ENCODE data around the gene KLHL36.

KLHL36 gene

DNA sequence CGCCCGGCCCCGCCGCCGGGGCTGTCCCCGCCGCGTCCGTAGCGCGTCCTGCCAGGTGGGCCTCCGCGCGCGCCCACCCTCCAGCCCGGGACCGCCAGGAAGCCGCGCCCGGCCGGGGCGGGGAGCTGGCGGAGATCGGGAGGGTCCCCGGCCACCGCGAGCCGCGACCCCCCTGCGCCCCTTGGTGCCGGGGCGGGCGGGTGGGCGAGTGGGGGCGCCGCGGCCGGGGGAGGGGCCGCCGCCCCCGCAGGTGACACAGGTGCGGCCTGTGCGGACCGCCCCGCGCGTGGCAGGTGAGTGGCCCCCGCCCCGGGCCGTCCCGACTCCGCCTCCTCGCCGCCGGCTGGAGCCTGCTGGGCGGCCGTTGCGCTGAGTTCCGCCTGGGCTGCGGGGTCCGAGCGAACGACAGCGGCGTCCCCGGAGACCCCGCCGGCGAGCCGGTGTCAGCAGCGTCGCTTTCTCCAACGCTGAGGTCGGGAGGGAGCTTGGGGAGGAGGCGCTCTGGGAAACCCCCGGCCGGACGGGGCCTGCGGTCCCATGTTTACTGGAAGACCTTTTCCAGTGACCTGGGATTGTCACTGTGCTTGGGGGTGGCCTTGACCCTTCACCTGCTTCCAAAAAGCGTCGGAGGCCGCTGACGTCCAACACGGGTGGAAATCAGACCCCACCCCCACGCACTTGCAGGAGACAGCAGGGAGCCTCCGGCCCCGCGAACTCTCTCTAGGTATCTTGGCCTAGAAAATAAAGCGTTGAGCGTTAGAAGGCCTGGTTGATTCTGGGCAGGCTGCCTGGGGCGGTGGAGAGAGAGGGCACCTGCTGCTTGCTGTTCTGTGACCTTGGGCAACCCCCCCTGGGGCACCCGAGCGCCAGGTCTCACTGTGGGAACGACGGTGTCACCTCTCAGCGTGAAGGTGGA, 542 bp downstream of the KLHL36 start:
- in situ Hi-C loops (cut with MboI; ENCODE audit: low sequenced_read_pairs, unreplicated experiment) = loop anchor here (25.0 kb wide), 1 partner anchor 313 kb away; no protein-coding TSS in a partner anchor
- DNase-seq (ENCODE audit: low spot score) = peak; percentile 87
- TF ChIP-seq, protein P1, sequence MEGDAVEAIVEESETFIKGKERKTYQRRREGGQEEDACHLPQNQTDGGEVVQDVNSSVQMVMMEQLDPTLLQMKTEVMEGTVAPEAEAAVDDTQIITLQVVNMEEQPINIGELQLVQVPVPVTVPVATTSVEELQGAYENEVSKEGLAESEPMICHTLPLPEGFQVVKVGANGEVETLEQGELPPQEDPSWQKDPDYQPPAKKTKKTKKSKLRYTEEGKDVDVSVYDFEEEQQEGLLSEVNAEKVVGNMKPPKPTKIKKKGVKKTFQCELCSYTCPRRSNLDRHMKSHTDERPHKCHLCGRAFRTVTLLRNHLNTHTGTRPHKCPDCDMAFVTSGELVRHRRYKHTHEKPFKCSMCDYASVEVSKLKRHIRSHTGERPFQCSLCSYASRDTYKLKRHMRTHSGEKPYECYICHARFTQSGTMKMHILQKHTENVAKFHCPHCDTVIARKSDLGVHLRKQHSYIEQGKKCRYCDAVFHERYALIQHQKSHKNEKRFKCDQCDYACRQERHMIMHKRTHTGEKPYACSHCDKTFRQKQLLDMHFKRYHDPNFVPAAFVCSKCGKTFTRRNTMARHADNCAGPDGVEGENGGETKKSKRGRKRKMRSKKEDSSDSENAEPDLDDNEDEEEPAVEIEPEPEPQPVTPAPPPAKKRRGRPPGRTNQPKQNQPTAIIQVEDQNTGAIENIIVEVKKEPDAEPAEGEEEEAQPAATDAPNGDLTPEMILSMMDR (IDR thresholded peaks at IDR 0.05; ENCODE audit: borderline replicate concordance, control extremely low read depth, extremely low read depth, insufficient read depth, missing control alignments) = no peak

- DNase-seq (ENCODE audit: low spot score) = no peak
- TF ChIP-seq, protein P1 (IDR thresholded peaks at IDR 0.05; ENCODE audit: borderline replicate concordance, control extremely low read depth, extremely low read depth, insufficient read depth, missing control alignments) = no peak
- in situ Hi-C loops (cut with MboI; ENCODE audit: low sequenced_read_pairs, unreplicated experiment) = loop anchor here (25.0 kb wide), 1 partner anchor 313 kb away; no protein-coding TSS in a partner anchor
These were observed 1.2 kb downstream of the KLHL36 start for GRCh38 chr16:84649511-84649861.

GRCh38 chr16:84650062-84650991, 2.0 kb downstream of the KLHL36 start:
- TF ChIP-seq, protein P1 (IDR thresholded peaks at IDR 0.05; ENCODE audit: borderline replicate concordance, control extremely low read depth, extremely low read depth, insufficient read depth, missing control alignments) = no peak
- DNase-seq (ENCODE audit: low spot score) = no peak
- in situ Hi-C loops (cut with MboI; ENCODE audit: low sequenced_read_pairs, unreplicated experiment) = no loop called here

GRCh38 chr16:84652566-84652965, 4.3 kb downstream of the KLHL36 start:
- in situ Hi-C loops (cut with MboI; ENCODE audit: low sequenced_read_pairs, unreplicated experiment) = no loop called here
- no peak for DNase-seq (ENCODE audit: low spot score)
- TF ChIP-seq, protein P1 (IDR thresholded peaks at IDR 0.05; ENCODE audit: borderline replicate concordance, control extremely low read depth, extremely low read depth, insufficient read depth, missing control alignments) = no peak

GRCh38 chr16:84654238-84654637, 5.9 kb downstream of the KLHL36 start:
- TF ChIP-seq, protein P1 (IDR thresholded peaks at IDR 0.05; ENCODE audit: borderline replicate concordance, control extremely low read depth, extremely low read depth, insufficient read depth, missing control alignments) = no peak
- no peak for DNase-seq (ENCODE audit: low spot score)
- in situ Hi-C loops (cut with MboI; ENCODE audit: low sequenced_read_pairs, unreplicated experiment) = no loop called here

DNA sequence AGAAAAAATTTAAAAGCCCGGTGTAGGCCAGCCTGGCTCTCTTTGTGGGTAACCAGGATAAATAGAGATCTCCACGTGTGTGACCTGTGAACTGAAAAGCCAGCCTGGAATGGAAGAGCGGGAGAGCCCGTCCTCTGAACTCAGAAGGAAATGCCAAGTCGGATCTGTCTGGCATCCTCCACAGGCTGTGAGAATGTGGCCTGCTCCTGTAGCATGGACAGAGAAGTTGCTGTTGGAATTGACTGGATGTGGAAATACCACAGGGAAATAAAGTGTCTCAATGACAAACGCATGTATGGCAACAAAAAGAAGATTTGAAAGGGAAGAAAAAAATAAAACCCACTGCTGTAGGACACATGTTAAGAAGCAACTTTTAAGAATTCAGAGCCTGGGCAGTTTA, 6.7 kb downstream of the KLHL36 start:
- DNase-seq (ENCODE audit: low spot score) = no peak
- in situ Hi-C loops (cut with MboI; ENCODE audit: low sequenced_read_pairs, unreplicated experiment) = no loop called here
- TF ChIP-seq, protein P1 (IDR thresholded peaks at IDR 0.05; ENCODE audit: borderline replicate concordance, control extremely low read depth, extremely low read depth, insufficient read depth, missing control alignments) = no peak
